Measurements from ENCODE around the gene FGF12. TPM values are rescaled to one million over a fixed set of nuclear protein-coding genes. Genes with fewer than 3 reads are reported as not detected.

FGF12 gene
- total RNA-seq, 2 donors from 2014 or later = 1.5 TPM; not detected in 1

- ATAC-seq (ENCODE audit: insufficient number of reproducible peaks, low FRiP score, low read depth) = no peak
- no peak for TF ChIP-seq CTCF (IDR thresholded peaks at IDR 0.05)
- no peak overlapping the region for H3K27ac ChIP-seq
- no peak for DNase-seq (ENCODE audit: low spot score)
- no peaks in the 10 kb centered on the region for H3K9me3 ChIP-seq
- H3K27me3 ChIP-seq (replicated peaks; ENCODE audit: insufficient read depth) = no peaks in the 10 kb centered on the region
- no peaks in the 10 kb centered on the region for H3K4me1 ChIP-seq (ENCODE audit: control insufficient read depth in 1 of 2, low read depth in 2 of 2)
- no peaks in the 10 kb centered on the region for H3K36me3 ChIP-seq
- no peak overlapping the region for H3K4me3 ChIP-seq
Observed at GRCh38 chr3:192187485-192188051, 539.8 kb downstream of the FGF12 start.

- H3K27ac ChIP-seq = no peak overlapping the region
- H3K27me3 ChIP-seq (replicated peaks; ENCODE audit: insufficient read depth) = no peaks in the 10 kb centered on the region
- no peak for TF ChIP-seq CTCF (IDR thresholded peaks at IDR 0.05)
- H3K9me3 ChIP-seq = no peaks in the 10 kb centered on the region
- no peaks in the 10 kb centered on the region for H3K4me1 ChIP-seq (ENCODE audit: control insufficient read depth in 1 of 2, low read depth in 2 of 2)
- no peaks in the 10 kb centered on the region for H3K36me3 ChIP-seq
- DNase-seq (ENCODE audit: low spot score) (no peak), ATAC-seq (ENCODE audit: insufficient number of reproducible peaks, low FRiP score, low read depth) (no peak)
- no peak overlapping the region for H3K4me3 ChIP-seq
Observed at GRCh38 chr3:192186498-192186897, 540.8 kb downstream of the FGF12 start.

DNA sequence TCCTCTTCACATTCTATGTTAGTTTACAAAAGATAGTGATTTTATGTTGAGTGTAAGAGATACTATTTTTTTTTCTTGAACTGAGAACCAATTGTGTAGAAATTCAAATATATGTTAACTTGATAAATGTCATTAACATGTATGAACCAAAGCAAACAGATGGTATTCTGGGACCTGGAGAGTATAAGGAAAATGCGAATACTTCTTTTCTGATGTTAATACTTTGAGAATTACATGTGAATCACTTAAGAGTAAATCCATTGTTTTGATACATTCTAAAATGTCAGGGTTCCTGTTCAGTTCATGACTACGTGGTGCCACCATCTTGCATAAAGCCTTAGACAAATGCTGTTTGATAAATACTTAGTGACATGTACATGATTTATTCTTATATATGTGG, 541.3 kb downstream of the FGF12 start:
- no peak for TF ChIP-seq CTCF (IDR thresholded peaks at IDR 0.05)

DNA sequence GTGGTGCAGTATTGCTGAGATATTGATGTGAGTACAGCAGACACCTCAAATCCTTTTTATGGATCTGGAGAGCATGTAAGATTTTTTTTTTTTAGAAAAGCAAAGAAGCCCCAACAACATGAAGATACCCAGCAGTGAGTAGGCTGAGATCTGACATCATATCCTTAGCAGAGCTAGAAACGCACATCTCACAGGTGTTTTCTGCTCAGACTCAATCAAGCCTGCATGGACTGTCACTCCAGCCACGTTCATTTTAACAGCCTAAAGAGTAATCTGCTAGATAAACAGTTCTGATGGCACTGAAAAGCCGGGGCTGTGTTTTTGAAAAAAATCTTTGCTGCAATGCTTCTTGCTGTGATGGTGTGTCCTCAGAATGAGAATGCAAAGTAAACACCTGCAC, 544.2 kb downstream of the FGF12 start:
- H3K9me3 ChIP-seq = no peaks in the 10 kb centered on the region
- no peak for TF ChIP-seq CTCF (IDR thresholded peaks at IDR 0.05)
- no peaks in the 10 kb centered on the region for H3K4me1 ChIP-seq (ENCODE audit: control insufficient read depth in 1 of 2, low read depth in 2 of 2)
- DNase-seq (ENCODE audit: low spot score) (no peak), ATAC-seq (ENCODE audit: insufficient number of reproducible peaks, low FRiP score, low read depth) (no peak)
- no peak overlapping the region for H3K4me3 ChIP-seq
- no peaks in the 10 kb centered on the region for H3K36me3 ChIP-seq
- H3K27me3 ChIP-seq (replicated peaks; ENCODE audit: insufficient read depth) = no peaks in the 10 kb centered on the region
- no peak overlapping the region for H3K27ac ChIP-seq

More for the DNA sequence above, 541.3 kb downstream of the FGF12 start:
- H3K4me1 ChIP-seq (ENCODE audit: control insufficient read depth in 1 of 2, low read depth in 2 of 2) = no peaks in the 10 kb centered on the region
- no peak for ATAC-seq (ENCODE audit: insufficient number of reproducible peaks, low FRiP score, low read depth)
- DNase-seq (ENCODE audit: low spot score) = no peak
- H3K27ac ChIP-seq = no peak overlapping the region
- H3K4me3 ChIP-seq = no peak overlapping the region
- no peaks in the 10 kb centered on the region for H3K27me3 ChIP-seq (replicated peaks; ENCODE audit: insufficient read depth)
- H3K36me3 ChIP-seq = no peaks in the 10 kb centered on the region
- no peaks in the 10 kb centered on the region for H3K9me3 ChIP-seq

DNA sequence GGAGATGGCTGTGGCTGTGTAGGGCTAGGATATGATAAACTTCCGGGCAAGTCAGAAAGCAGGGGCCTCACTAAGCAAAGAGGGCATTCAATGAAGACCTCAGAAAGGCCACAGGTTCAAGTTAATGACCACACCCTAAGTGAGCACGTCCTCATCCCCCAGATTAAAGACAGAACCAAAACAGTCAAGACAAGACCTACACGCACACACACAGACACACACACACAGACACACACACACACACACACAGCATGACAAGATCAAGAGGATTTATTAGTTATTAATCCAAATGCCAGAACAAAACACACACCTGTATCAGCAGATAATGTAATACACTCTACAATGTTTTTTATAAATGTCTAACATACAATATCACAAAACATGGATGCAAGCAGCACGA, 546.2 kb downstream of the FGF12 start:
- Histone ChIP-seq H3K27me3 (replicated peaks; ENCODE audit: insufficient read depth) (no peaks in the 10 kb centered on the region), H3K27ac (no peak overlapping the region), H3K4me3 (no peak overlapping the region), H3K4me1 (ENCODE audit: control insufficient read depth in 1 of 2, low read depth in 2 of 2) (no peaks in the 10 kb centered on the region), H3K36me3 (no peaks in the 10 kb centered on the region), H3K9me3 (no peaks in the 10 kb centered on the region)
- no peak for TF ChIP-seq CTCF (IDR thresholded peaks at IDR 0.05)
- DNase-seq (ENCODE audit: low spot score) = no peak
- ATAC-seq (ENCODE audit: insufficient number of reproducible peaks, low FRiP score, low read depth) = no peak

All from thoracic aorta (tissue), 2 donors.